HCT116 (cell line): Measurements from ENCODE around the gene CENPU. TPM values are rescaled to one million over a fixed set of nuclear protein-coding genes. Genes with fewer than 3 reads are reported as not detected.

Experiments
- ATAC-seq: fragments of 200-7000 bp; cut with Tn5 transposase; 2 replicates; pipeline ENCODE4 v1.9.1; 2020; ENCODE audit warnings: mild to moderate bottlenecking, moderate library complexity
- BruUV-seq: library from RNA; stranded (reverse); fragments of 400-500 nt; replicated peaks from 2 replicates; lab custom pipeline; 2021; lab: Mats Ljungman, UMichigan
- CTCF ChIA-PET: fragments of 300-600 bp; sonication (Branson Sonifier 250); formaldehyde crosslinking; loops from one replicate; lab custom pipeline; 2021; ENCODE audit warnings: antibody characterized with exemption; lab: Charles Lee
- POLR2A ChIA-PET: fragments of 300-600, 350-600 bp; sonication (Branson Sonifier 250); formaldehyde crosslinking; loops from one replicate; lab custom pipeline; 2021; ENCODE audit warnings: antibody characterized with exemption; lab: Charles Lee
- RAD21 ChIA-PET, 2 experiments: fragments of 300-600 bp; sonication (Branson Sonifier 250); formaldehyde crosslinking; loops; one replicate each; lab custom pipeline; 2023; ENCODE audit warnings: low total read pairs in 2 of 2; ENCODE audit not compliant: uncharacterized antibody in 2 of 2, unreplicated experiment in 2 of 2, low non-redundant PET in 1 of 2; lab: Charles Lee
- DNase-seq: peaks from one replicate; pipeline ENCODE4 v3.0.0-alpha.2; 2010; ENCODE audit warnings: low read depth, low spot score
- H2AFZ ChIP-seq: fragments of 200-600 bp; shearing (Covaris generic), sonication (generic); 2 replicates; pipeline ENCODE4 v1.6.1; 2017; ENCODE audit warnings: low read depth, mixed run types, mixed read lengths, antibody characterized with exemption, low read length; ENCODE audit not compliant: poor library complexity, severe bottlenecking
- H3K27ac ChIP-seq: 2 replicates; pipeline ENCODE4 v1.5.1; 2012; ENCODE audit warnings: low read depth, low read length
- H3K27me3 ChIP-seq: fragments of 200-600 bp; sonication (generic); 2 replicates; pipeline ENCODE4 v1.6.1; 2016; ENCODE audit warnings: mixed run types, low read length, mixed read lengths; ENCODE audit not compliant: insufficient read depth
- H3K36me3 ChIP-seq, 2 experiments: fragments of 200-500 bp in 1 of 2; fragments of 200-600 bp in 1 of 2; sonication (Bioruptor generic) in 1 of 2; sonication (generic) in 1 of 2; 2 replicates each; pipeline versions ENCODE4 v1.5.1 to v1.6.1; 2014 to 2016; ENCODE audit warnings: low read length in 2 of 2, inconsistent platforms in 1 of 2, mixed read lengths in 1 of 2, mixed run types in 1 of 2; ENCODE audit not compliant: insufficient read depth in 2 of 2, control insufficient read depth in 1 of 2
- H3K4me1 ChIP-seq, 2 experiments: fragments of 200-600 bp in 1 of 2; sonication (generic) in 1 of 2; 2 replicates each; pipeline versions ENCODE4 v1.5.1 to v1.6.1; 2012 to 2017; ENCODE audit warnings: low read length in 2 of 2, inconsistent platforms in 1 of 2, mild to moderate bottlenecking in 1 of 2, mixed read lengths in 1 of 2, mixed run types in 1 of 2, moderate library complexity in 1 of 2; ENCODE audit not compliant: insufficient read depth in 2 of 2, control insufficient read depth in 1 of 2
- H3K4me2 ChIP-seq: fragments of 200-600 bp; sonication (generic); 2 replicates; pipeline ENCODE4 v1.6.1; 2017; ENCODE audit warnings: mixed run types, low read length, mixed read lengths
- H3K4me3 ChIP-seq, 2 experiments: fragments of 200-600 bp in 1 of 2; sonication (generic) in 1 of 2; replicated peaks in 1 of 2; 2 replicates each; pipeline ENCODE4 v1.5.1; 2011 to 2016; ENCODE audit warnings: low read length in 2 of 2, control low read depth in 1 of 2, low read depth in 1 of 2, mild to moderate bottlenecking in 1 of 2, mixed read lengths in 1 of 2, mixed run types in 1 of 2
- H3K79me2 ChIP-seq: fragments of 200-600 bp; sonication (generic); 2 replicates; pipeline ENCODE4 v1.6.1; 2017; ENCODE audit warnings: mild to moderate bottlenecking, mixed run types, low read length, moderate library complexity, mixed read lengths; ENCODE audit not compliant: insufficient read depth
- H3K9ac ChIP-seq: fragments of 200-600 bp; sonication (generic); 2 replicates; pipeline ENCODE4 v1.6.1; 2016; ENCODE audit warnings: low read length, mixed read lengths
- H3K9me2 ChIP-seq: fragments of 200-600 bp; sonication (generic), shearing (Covaris generic); 2 replicates; pipeline ENCODE4 v1.6.1; 2017; ENCODE audit warnings: mixed run types, mild to moderate bottlenecking, moderate library complexity; ENCODE audit not compliant: insufficient read depth
- H3K9me3 ChIP-seq, 2 experiments: fragments of 200-500 bp in 1 of 2; fragments of 200-600 bp in 1 of 2; sonication (Bioruptor generic) in 1 of 2; sonication (generic) in 1 of 2; 2 replicates each; pipeline ENCODE4 v1.6.1; 2014 to 2017; ENCODE audit warnings: low read length in 2 of 2, mixed read lengths in 2 of 2, inconsistent platforms in 1 of 2, low read depth in 1 of 2, mild to moderate bottlenecking in 1 of 2, mixed run types in 1 of 2, moderate library complexity in 1 of 2; ENCODE audit not compliant: control insufficient read depth in 1 of 2, insufficient read depth in 1 of 2
- H4K20me1 ChIP-seq: fragments of 200-600 bp; sonication (generic), shearing (Covaris generic); 2 replicates; pipeline ENCODE4 v1.6.1; 2017; ENCODE audit warnings: mixed run types, mild to moderate bottlenecking, moderate library complexity; ENCODE audit not compliant: insufficient read depth
- ATF3 ChIP-seq: IDR thresholded peaks from 2 replicates; pipeline ENCODE4 v1.6.1; 2012
- CBX3 ChIP-seq: IDR thresholded peaks from 2 replicates; pipeline ENCODE4 v1.6.1; 2012; ENCODE audit warnings: low read depth
- CTCF ChIP-seq, 3 experiments: fragments of 200-600 bp in 1 of 3; sonication (generic) in 1 of 3; IDR thresholded peaks in 2 of 3; conservative IDR thresholded peaks in 1 of 3; 2 replicates each; pipeline ENCODE4 v1.5.1; 2012 to 2017; ENCODE audit warnings: low read depth in 2 of 3, low read length in 2 of 3, antibody characterized with exemption in 1 of 3, borderline replicate concordance in 1 of 3, control low read depth in 1 of 3, mild to moderate bottlenecking in 1 of 3, mixed read lengths in 1 of 3, mixed run types in 1 of 3, moderate library complexity in 1 of 3; ENCODE audit not compliant: insufficient read depth in 1 of 3
- EGR1 ChIP-seq: IDR thresholded peaks from 2 replicates; pipeline ENCODE4 v1.6.1; 2012; ENCODE audit warnings: low read depth
- ELF1 ChIP-seq: IDR thresholded peaks from 2 replicates; pipeline ENCODE4 v1.6.1; 2012; ENCODE audit warnings: low read depth, borderline replicate concordance
- EZH2phosphoT487 ChIP-seq: fragments of 200-600 bp; IDR thresholded peaks from 2 replicates; pipeline ENCODE4 v1.6.1; 2018; ENCODE audit warnings: antibody characterized with exemption, borderline replicate concordance
- FOSL1 ChIP-seq: IDR thresholded peaks from 2 replicates; pipeline ENCODE4 v1.6.1; 2012; ENCODE audit warnings: low read depth
- MAX ChIP-seq: IDR thresholded peaks from 2 replicates; pipeline ENCODE4 v1.6.1; 2012
- POLR2A ChIP-seq: IDR thresholded peaks from 2 replicates; pipeline ENCODE4 v1.7.0; 2011; ENCODE audit warnings: borderline replicate concordance; ENCODE audit not compliant: insufficient read depth, insufficient read length; ENCODE audit errors: extremely low read depth
- POLR2AphosphoS5 ChIP-seq: IDR thresholded peaks from 2 replicates; pipeline ENCODE4 v1.6.1; 2011; ENCODE audit warnings: mild to moderate bottlenecking, low read depth, low read length, moderate library complexity
- RAD21 ChIP-seq: IDR thresholded peaks from 2 replicates; pipeline ENCODE4 v1.6.1; 2012; ENCODE audit warnings: low read depth, mild to moderate bottlenecking
- REST ChIP-seq: IDR thresholded peaks from 2 replicates; pipeline ENCODE4 v1.6.1; 2012; ENCODE audit warnings: low read depth
- SIN3A ChIP-seq: IDR thresholded peaks from 2 replicates; pipeline ENCODE4 v1.6.1; 2012; ENCODE audit warnings: low read depth
- SP1 ChIP-seq: IDR thresholded peaks from 2 replicates; pipeline ENCODE4 v1.6.1; 2012; ENCODE audit warnings: low read depth
- SRF ChIP-seq: IDR thresholded peaks from 2 replicates; pipeline ENCODE4 v1.6.1; 2012; ENCODE audit warnings: low read depth
- TCF7L2 ChIP-seq: IDR thresholded peaks from 2 replicates; pipeline ENCODE4 v1.7.0; 2011; ENCODE audit warnings: borderline replicate concordance, inconsistent platforms; ENCODE audit not compliant: insufficient read depth, insufficient read length; ENCODE audit errors: extremely low read depth
- YY1 ChIP-seq: IDR thresholded peaks from 2 replicates; pipeline ENCODE4 v1.6.1; 2011; ENCODE audit warnings: low read length, low read depth, moderate library complexity, mild to moderate bottlenecking; ENCODE audit not compliant: insufficient replicate concordance; ENCODE audit errors: extremely low read depth
- ZBTB33 ChIP-seq: IDR thresholded peaks from 2 replicates; pipeline ENCODE4 v1.6.1; 2011; ENCODE audit warnings: mild to moderate bottlenecking, low read length, moderate library complexity; ENCODE audit not compliant: insufficient replicate concordance; ENCODE audit errors: extremely low read depth
- ZFX ChIP-seq: fragments of 450-650 bp; IDR thresholded peaks from 2 replicates; pipeline ENCODE4 v1.6.1; 2017
- ZNF274 ChIP-seq: fragments of 200-500 bp; sonication (Bioruptor generic); IDR thresholded peaks from 2 replicates; pipeline ENCODE4 v1.6.1; 2014; ENCODE audit warnings: mild to moderate bottlenecking, low read depth, low read length, inconsistent platforms
- intact Hi-C: fragments of 100-400 bp; cut with micrococcal nuclease; formaldehyde crosslinking; loops from 2 replicates; pipeline ENCODE4 v1.10.0; 2022
- total RNA-seq: library from RNA; stranded (reverse); gene quantifications from one replicate; pipeline ENCODE4 v1.2.1, GENCODE V29; 2021; ENCODE audit not compliant: unreplicated experiment

Gene CENPU
- total RNA-seq, 1 experiment from 2014 or later: 28.2 TPM

- no peaks in the 10 kb centered on the region for H3K79me2 ChIP-seq
- H3K4me2 ChIP-seq: no peak overlapping the region
- intact Hi-C loops: no loop called here
- no peak overlapping the region for H2AFZ ChIP-seq
- no peaks in the 10 kb centered on the region for H3K9me3 ChIP-seq
- no peak overlapping the region for H3K9ac ChIP-seq
- no peak overlapping the region for H3K4me3 ChIP-seq
- ChIA-PET POLR2A (no interaction called here), CTCF (no interaction called here), RAD21 (no interaction called here)
- no peaks in the 10 kb centered on the region for H3K4me1 ChIP-seq
- no peaks in the 10 kb centered on the region for H3K36me3 ChIP-seq
- no TSS peak for BruUV-seq
- no peaks in the 10 kb centered on the region for H3K9me2 ChIP-seq
- no peaks in the 10 kb centered on the region for H3K27me3 ChIP-seq
- DNase-seq (no peak), ATAC-seq (no peak)
- no peaks in the 10 kb centered on the region for H4K20me1 ChIP-seq
- H3K27ac ChIP-seq: no peak overlapping the region
- TF ChIP-seq EZH2phosphoT487: no peak
- TF ChIP-seq MAX: no peak
- TF ChIP-seq CBX3: no peak
- no peak for TF ChIP-seq ZNF274
- no peak for TF ChIP-seq ZFX
- no peak for TF ChIP-seq SRF
- TF ChIP-seq POLR2AphosphoS5: no peak
- no peak for TF ChIP-seq SP1
- no peak for TF ChIP-seq ZBTB33
- no peak for TF ChIP-seq TCF7L2
- no peak for TF ChIP-seq SIN3A
- TF ChIP-seq ELF1: no peak
- TF ChIP-seq RAD21: no peak
- no peak for TF ChIP-seq FOSL1
- TF ChIP-seq POLR2A: no peak
- TF ChIP-seq YY1: no peak
- no peak for TF ChIP-seq ATF3
- no peak for TF ChIP-seq CTCF (IDR thresholded peaks at IDR 0.05 in 2 of 3, conservative IDR thresholded peaks at IDR 0.05 in 1 of 3; ENCODE audit: borderline replicate concordance in 1 of 3, insufficient read depth in 1 of 3, low read depth in 2 of 3, low read length in 2 of 3)
- TF ChIP-seq REST: no peak
- TF ChIP-seq EGR1: no peak
- TF ChIP-seq, all 23 proteins: peak for 0
Observed at GRCh38 chr4:184662236-184662635, 71.7 kb downstream of the CENPU start.
